Fibroblast of lung (primary cell): ENCODE results near the gene SERPINB13. TPM values are rescaled to one million over a fixed set of nuclear protein-coding genes. Genes with fewer than 3 reads are reported as not detected.

ENCODE experiments used
- DNase-seq, 2 donors: peaks; one replicate each; pipeline versions ENCODE4 v3.0.0 to v3.0.0-alpha.2; 2010; ENCODE audit warnings: low read depth in 2 of 2
- H2AFZ ChIP-seq: 2 replicates; pipeline ENCODE4 v1.5.1; 2012; ENCODE audit warnings: low read length, control low read depth, inconsistent platforms
- H3K27ac ChIP-seq: 2 replicates; pipeline ENCODE4 v1.5.1; 2011; ENCODE audit warnings: low read length, control low read depth; ENCODE audit not compliant: insufficient read depth
- H3K27me3 ChIP-seq: 2 replicates; pipeline ENCODE4 v1.5.1; 2011; ENCODE audit warnings: mild to moderate bottlenecking, low read length; ENCODE audit not compliant: control insufficient read depth, insufficient read depth
- H3K36me3 ChIP-seq: 2 replicates; pipeline ENCODE4 v1.5.1; 2011; ENCODE audit warnings: low read length; ENCODE audit not compliant: control insufficient read depth, insufficient read depth
- H3K4me1 ChIP-seq: 2 replicates; pipeline ENCODE4 v1.5.1; 2011; ENCODE audit warnings: low read length; ENCODE audit not compliant: control insufficient read depth, insufficient read depth; ENCODE audit errors: extremely low read depth
- H3K4me2 ChIP-seq: 2 replicates; pipeline ENCODE4 v1.5.1; 2011; ENCODE audit warnings: low read length, control low read depth; ENCODE audit not compliant: insufficient read depth; ENCODE audit errors: extremely low read depth
- H3K4me3 ChIP-seq, 4 experiments: fragments of 200-600 bp in 1 of 4; sonication (generic) in 1 of 4; replicated peaks in 1 of 4; 2 replicates each; pipeline ENCODE4 v1.5.1; 2011 to 2016; ENCODE audit warnings: low read length in 4 of 4, low read depth in 3 of 4, mild to moderate bottlenecking in 3 of 4, control low read depth in 2 of 4, inconsistent platforms in 1 of 4, mixed read lengths in 1 of 4; ENCODE audit not compliant: insufficient read depth in 1 of 4; ENCODE audit errors: control extremely low read depth in 1 of 4
- H3K79me2 ChIP-seq: 2 replicates; pipeline ENCODE4 v1.5.1; 2012; ENCODE audit warnings: mild to moderate bottlenecking, low read length, inconsistent platforms; ENCODE audit not compliant: control insufficient read depth, insufficient read depth
- H3K9ac ChIP-seq: 2 replicates; pipeline ENCODE4 v1.5.1; 2011; ENCODE audit warnings: mild to moderate bottlenecking, low read length, control low read depth; ENCODE audit not compliant: insufficient read depth
- H3K9me3 ChIP-seq: 2 replicates; pipeline ENCODE4 v1.5.1; 2012; ENCODE audit warnings: low read depth, low read length; ENCODE audit not compliant: control insufficient read depth, insufficient read depth
- H4K20me1 ChIP-seq: 2 replicates; pipeline ENCODE4 v1.5.1; 2011; ENCODE audit warnings: low read length; ENCODE audit not compliant: control insufficient read depth, insufficient read depth; ENCODE audit errors: extremely low read depth
- CTCF ChIP-seq, 2 donors: IDR thresholded peaks in 1 of 2; conservative IDR thresholded peaks in 1 of 2; 1 replicate in 1 of 2; 2 replicates in 1 of 2; pipeline ENCODE4 v1.5.1; 2011 to 2012; ENCODE audit warnings: low read length in 2 of 2, control low read depth in 1 of 2, inconsistent platforms in 1 of 2, low read depth in 1 of 2, mild to moderate bottlenecking in 1 of 2
- EZH2 ChIP-seq: IDR thresholded peaks from 2 replicates; pipeline ENCODE4 v1.5.1; 2012; ENCODE audit warnings: low read length, control low read depth, mild to moderate bottlenecking; ENCODE audit errors: missing control alignments
- polyA plus RNA-seq, 2 donors: library from polyadenylated mRNA; depleted of rRNA in 1 of 2; stranded (reverse) in 1 of 2; unstranded in 1 of 2; fragments of >200 nt; gene quantifications; 2 replicates each; pipeline ENCODE4 v1.2.1, GENCODE V29; 2011 to 2012; ENCODE audit warnings: missing spikeins in 1 of 2
- total RNA-seq: library from RNA; depleted of rRNA; stranded (reverse); fragments of >200 nt; gene quantifications from 2 replicates; pipeline ENCODE4 v1.2.1, GENCODE V29; 2014

The SERPINB13 gene
- total and polyA plus RNA-seq, 2 donors (not counting 1 experiment from before 2014, with no cell fraction given), result not detected

- TF ChIP-seq CTCF (conservative IDR thresholded peaks at IDR 0.05 in 1 of 2, IDR thresholded peaks at IDR 0.05 in 1 of 2; ENCODE audit: low read depth in 1 of 2, low read length in 2 of 2) (no peak), EZH2 (no peak)
- Histone ChIP-seq H4K20me1 (no peaks in the 10 kb centered on the region), H3K79me2 (no peaks in the 10 kb centered on the region), H3K27me3 (no peaks in the 10 kb centered on the region), H3K4me3 (no peak overlapping the region), H3K9ac (no peak overlapping the region), H3K36me3 (no peaks in the 10 kb centered on the region), H3K4me2 (no peak overlapping the region), H3K9me3 (no peaks in the 10 kb centered on the region), H3K4me1 (no peaks in the 10 kb centered on the region), H3K27ac (no peak overlapping the region), H2AFZ (no peak overlapping the region)
- no peak for DNase-seq
Measured at GRCh38 chr18:63617915-63618234, 30.7 kb downstream of the SERPINB13 start.

- Histone ChIP-seq H3K4me2 (no peak overlapping the region), H3K9ac (no peak overlapping the region), H3K36me3 (no peaks in the 10 kb centered on the region), H3K4me3 (no peak overlapping the region), H2AFZ (no peak overlapping the region), H3K4me1 (no peaks in the 10 kb centered on the region), H4K20me1 (no peaks in the 10 kb centered on the region), H3K79me2 (no peaks in the 10 kb centered on the region), H3K27ac (no peak overlapping the region), H3K27me3 (no peaks in the 10 kb centered on the region), H3K9me3 (no peaks in the 10 kb centered on the region)
- TF ChIP-seq CTCF (conservative IDR thresholded peaks at IDR 0.05 in 1 of 2, IDR thresholded peaks at IDR 0.05 in 1 of 2; ENCODE audit: low read depth in 1 of 2, low read length in 2 of 2), result no peak
- no peak for TF ChIP-seq EZH2
- DNase-seq, result no peak
Measured at GRCh38 chr18:63619661-63620060, 32.5 kb downstream of the SERPINB13 start.

- no peak for DNase-seq
- TF ChIP-seq CTCF (conservative IDR thresholded peaks at IDR 0.05 in 1 of 2, IDR thresholded peaks at IDR 0.05 in 1 of 2; ENCODE audit: low read depth in 1 of 2, low read length in 2 of 2) (no peak), EZH2 (no peak)
- Histone ChIP-seq H2AFZ (no peak overlapping the region), H3K79me2 (no peaks in the 10 kb centered on the region), H3K27ac (no peak overlapping the region), H3K9ac (no peak overlapping the region), H3K4me1 (no peaks in the 10 kb centered on the region), H3K4me3 (no peak overlapping the region), H4K20me1 (no peaks in the 10 kb centered on the region), H3K9me3 (no peaks in the 10 kb centered on the region), H3K4me2 (no peak overlapping the region), H3K27me3 (no peaks in the 10 kb centered on the region), H3K36me3 (no peaks in the 10 kb centered on the region)
Measured at GRCh38 chr18:63624863-63625262, 37.7 kb downstream of the SERPINB13 start.
